Neural progenitor cell (in vitro differentiated cells): ENCODE results near the gene MRC2. TPM values are rescaled to one million over a fixed set of nuclear protein-coding genes. Genes with fewer than 3 reads are reported as not detected.
"Not testable (repeated sequence)": the region's sequence is repeated elsewhere in the genome, so short reads cannot be mapped to it uniquely, and the experiment has no call there.

Source experiments
- DNase-seq: peaks from one replicate; pipeline ENCODE4 v3.0.0-alpha.2; 2016; ENCODE audit warnings: low spot score
- H2AFZ ChIP-seq: fragments of 200-600 bp; sonication (generic); replicated peaks from 2 replicates; pipeline ENCODE4 v1.6.1; 2016; ENCODE audit warnings: antibody characterized with exemption
- H3F3A ChIP-seq: fragments of 200-600 bp; sonication (generic); 2 replicates; pipeline ENCODE4 v1.6.1; 2016; ENCODE audit warnings: antibody characterized with exemption, low read depth
- H3K27ac ChIP-seq: fragments of 200-600 bp; sonication (generic); 2 replicates; pipeline ENCODE4 v1.5.1; 2016; ENCODE audit warnings: mild to moderate bottlenecking
- H3K27me3 ChIP-seq: fragments of 200-600 bp; sonication (generic); 2 replicates; pipeline ENCODE4 v1.6.1; 2016; ENCODE audit warnings: mild to moderate bottlenecking, moderate library complexity
- H3K36me3 ChIP-seq: fragments of 200-600 bp; sonication (generic); 2 replicates; pipeline ENCODE4 v1.5.1; 2016
- H3K4me1 ChIP-seq: fragments of 200-600 bp; sonication (generic); 2 replicates; pipeline ENCODE4 v1.6.1; 2016; ENCODE audit warnings: mixed run types
- H3K4me2 ChIP-seq: fragments of 200-600 bp; sonication (generic); 2 replicates; pipeline ENCODE4 v1.6.1; 2016
- H3K4me3 ChIP-seq: fragments of 200-600 bp; sonication (generic); 2 replicates; pipeline ENCODE4 v1.5.1; 2016
- H3K79me2 ChIP-seq: fragments of 200-600 bp; sonication (generic); 2 replicates; pipeline ENCODE4 v1.6.1; 2016; ENCODE audit warnings: low read depth
- H3K9ac ChIP-seq: fragments of 200-600 bp; sonication (generic); 2 replicates; pipeline ENCODE4 v1.6.1; 2016
- H3K9me3 ChIP-seq: fragments of 200-600 bp; sonication (generic); 2 replicates; pipeline ENCODE4 v1.5.1; 2016; ENCODE audit warnings: low read depth
- H4K20me1 ChIP-seq: fragments of 200-600 bp; sonication (generic); 2 replicates; pipeline ENCODE4 v1.6.1; 2016; ENCODE audit warnings: low read depth
- H3K27ac Mint-ChIP-seq: 3 replicates; pipeline ENCODE4 v1.8.0; 2021; ENCODE audit warnings: mixed read lengths
- H3K27me3 Mint-ChIP-seq: 2 replicates; pipeline ENCODE4 v1.8.0; 2022; ENCODE audit warnings: low read depth, mild to moderate bottlenecking, inconsistent platforms, moderate library complexity, mixed read lengths; ENCODE audit not compliant: insufficient read depth
- H3K36me3 Mint-ChIP-seq: 3 replicates; pipeline ENCODE4 v1.8.0; 2021; ENCODE audit warnings: mixed read lengths
- H3K4me1 Mint-ChIP-seq: 3 replicates; pipeline ENCODE4 v1.8.0; 2021; ENCODE audit warnings: mixed read lengths
- H3K4me3 Mint-ChIP-seq: 3 replicates; pipeline ENCODE4 v1.8.0; 2021; ENCODE audit warnings: mild to moderate bottlenecking, moderate library complexity, mixed read lengths
- H3K9me3 Mint-ChIP-seq: 3 replicates; pipeline ENCODE4 v1.8.0; 2020; ENCODE audit warnings: mixed read lengths
- CTCF ChIP-seq: fragments of 200-600 bp; sonication (generic); IDR thresholded peaks from 2 replicates; pipeline ENCODE4 v1.5.1; 2017; ENCODE audit warnings: antibody characterized with exemption, mild to moderate bottlenecking
- EZH2 ChIP-seq: fragments of 200-600 bp; sonication (generic); IDR thresholded peaks from 2 replicates; pipeline ENCODE4 v1.6.1; 2017; ENCODE audit warnings: antibody characterized with exemption, mild to moderate bottlenecking, moderate library complexity
- EZH2phosphoT487 ChIP-seq: fragments of 200-600 bp; sonication (generic); IDR thresholded peaks from 2 replicates; pipeline ENCODE4 v1.6.1; 2017; ENCODE audit warnings: antibody characterized with exemption
- total RNA-seq: library from RNA; depleted of rRNA; stranded (reverse); fragments of >200 nt; gene quantifications from 2 replicates; pipeline ENCODE4 v1.2.3, GENCODE V29; 2015; ENCODE audit warnings: low replicate concordance

Gene MRC2
- total RNA-seq, 1 donor from 2014 or later, result 24.6 TPM

- Histone ChIP-seq H3F3A (peaks cover 10% of the 10 kb centered on the region), H3K27me3 (no peaks in the 10 kb centered on the region), H4K20me1 (no peaks in the 10 kb centered on the region), H3K36me3 (no peaks in the 10 kb centered on the region), H2AFZ (no peak overlapping the region), H3K4me1 (peaks cover 19% of the 10 kb centered on the region), H3K4me3 (no peak overlapping the region), H3K9me3 (no peaks in the 10 kb centered on the region), H3K79me2 (no peaks in the 10 kb centered on the region), H3K27ac (no peak overlapping the region), H3K9ac (no peak overlapping the region), H3K4me2 (no peak overlapping the region)
- TF ChIP-seq EZH2 (no peak), EZH2phosphoT487 (no peak)
- Mint-ChIP-seq H3K36me3 (no peaks in the 10 kb centered on the region), H3K9me3 (no peaks in the 10 kb centered on the region), H3K27me3 (peaks cover 4% of the 10 kb centered on the region), H3K27ac (no peak overlapping the region), H3K4me3 (no peak overlapping the region), H3K4me1 (peaks cover 16% of the 10 kb centered on the region)
- no peak for DNase-seq
Observed at GRCh38 chr17:62696256-62696655, 68.8 kb downstream of the MRC2 start.

- H3K4me3 Mint-ChIP-seq, result no peak overlapping the region
- TF ChIP-seq EZH2, result no peak
- TF ChIP-seq EZH2phosphoT487, result no peak
- TF ChIP-seq CTCF, result no peak
- H3K36me3 Mint-ChIP-seq, result no peaks in the 10 kb centered on the region
- Histone ChIP-seq H3K4me1 (peaks cover 19% of the 10 kb centered on the region), H4K20me1 (no peaks in the 10 kb centered on the region), H2AFZ (no peak overlapping the region), H3K36me3 (no peaks in the 10 kb centered on the region), H3K79me2 (no peaks in the 10 kb centered on the region), H3F3A (peaks cover 10% of the 10 kb centered on the region), H3K27ac (no peak overlapping the region), H3K4me2 (no peak overlapping the region), H3K9me3 (no peaks in the 10 kb centered on the region), H3K4me3 (no peak overlapping the region), H3K9ac (no peak overlapping the region), H3K27me3 (peaks cover 3% of the 10 kb centered on the region)
- H3K27me3 Mint-ChIP-seq, result peaks cover 6% of the 10 kb centered on the region
- H3K27ac Mint-ChIP-seq, result no peak overlapping the region
- H3K9me3 Mint-ChIP-seq, result no peaks in the 10 kb centered on the region
- peaks cover 16% of the 10 kb centered on the region for H3K4me1 Mint-ChIP-seq
- no peak for DNase-seq
Observed at GRCh38 chr17:62696726-62697490, 69.4 kb downstream of the MRC2 start.

- DNase-seq, H3K4me3 Mint-ChIP-seq, H3K79me2 ChIP-seq, H3K27me3 Mint-ChIP-seq, H3K9me3 Mint-ChIP-seq, H3K4me3 ChIP-seq, H4K20me1 ChIP-seq, H3K36me3 ChIP-seq, H3F3A ChIP-seq, H3K27ac Mint-ChIP-seq, H3K27ac ChIP-seq, H3K9ac ChIP-seq, H3K9me3 ChIP-seq, H3K4me2 ChIP-seq, H3K36me3 Mint-ChIP-seq, H2AFZ ChIP-seq: not testable (repeated sequence)
- H3K4me1 ChIP-seq, result peaks cover 17% of the 10 kb centered on the region
- peaks cover 13% of the 10 kb centered on the region for H3K4me1 Mint-ChIP-seq
- peaks cover 15% of the 10 kb centered on the region for H3K27me3 ChIP-seq
Observed at GRCh38 chr17:62698459-62698858, 71.0 kb downstream of the MRC2 start.

- H3K9me3 ChIP-seq, result no peaks in the 10 kb centered on the region
- Mint-ChIP-seq H3K4me3 (peak overlapping the region; percentile 57), H3K4me1 (peaks cover 11% of the 10 kb centered on the region), H3K36me3 (no peaks in the 10 kb centered on the region), H3K9me3 (no peaks in the 10 kb centered on the region), H3K27ac (peak overlapping the region; percentile 86), H3K27me3 (peaks cover 10% of the 10 kb centered on the region)
- H3K36me3 ChIP-seq, result no peaks in the 10 kb centered on the region
- H3K4me2 ChIP-seq, result no peak overlapping the region
- TF ChIP-seq EZH2, result no peak
- no peak for TF ChIP-seq CTCF
- TF ChIP-seq EZH2phosphoT487, result no peak
- H3K4me1 ChIP-seq, result peaks cover 17% of the 10 kb centered on the region
- peaks cover 35% of the 10 kb centered on the region for H3K27me3 ChIP-seq
- no peak for DNase-seq
- H3K79me2 ChIP-seq, result no peaks in the 10 kb centered on the region
- no peak overlapping the region for H3K27ac ChIP-seq
- no peak overlapping the region for H2AFZ ChIP-seq
- no peak overlapping the region for H3K9ac ChIP-seq
- peaks cover 17% of the 10 kb centered on the region for H3F3A ChIP-seq
- H4K20me1 ChIP-seq, result peaks cover 5% of the 10 kb centered on the region
- H3K4me3 ChIP-seq, result no peak overlapping the region
Observed at GRCh38 chr17:62700964-62701705, 73.7 kb downstream of the MRC2 start.
